GM12865 (cell line): ENCODE data around the gene NOL6.

Source experiments
- DNase-seq: peaks from one replicate; pipeline ENCODE4 v3.0.0; 2010; ENCODE audit warnings: low read depth
- H3K4me3 ChIP-seq: 2 replicates; pipeline ENCODE4 v1.5.1; 2011; ENCODE audit warnings: mild to moderate bottlenecking, low read depth, low read length, control low read depth
- CTCF ChIP-seq: IDR thresholded peaks from 2 replicates; pipeline ENCODE4 v1.5.1; 2011; ENCODE audit warnings: low read length, control low read depth, low read depth, inconsistent platforms; ENCODE audit not compliant: insufficient read depth; ENCODE audit errors: missing control alignments

Gene NOL6

GRCh38 chr9:33414268-33414667 lies 59.5 kb downstream of the NOL6 start:
- DNase-seq, result no peak
- no peak for TF ChIP-seq CTCF
- no peak overlapping the region for H3K4me3 ChIP-seq
